Suprapubic skin (tissue), 4 donors: ENCODE measurements around the gene LRBA. TPM values are rescaled to one million over a fixed set of nuclear protein-coding genes. Genes with fewer than 3 reads are reported as not detected.

Source experiments
- DNase-seq, 2 donors: peaks; one replicate each; pipeline ENCODE4 v3.0.0-alpha.2; 2019; ENCODE audit warnings: low spot score in 2 of 2
- H3K27ac ChIP-seq: fragments of 200-600 bp; sonication (generic); one replicate; pipeline ENCODE4 v1.5.1; 2019
- H3K27me3 ChIP-seq: fragments of 200-600 bp; sonication (generic); one replicate; pipeline ENCODE4 v1.5.1; 2019
- H3K36me3 ChIP-seq: fragments of 200-600 bp; sonication (generic); one replicate; pipeline ENCODE4 v1.5.1; 2019
- H3K4me1 ChIP-seq: fragments of 200-600 bp; sonication (generic); one replicate; pipeline ENCODE4 v1.5.1; 2019
- H3K4me3 ChIP-seq: fragments of 200-600 bp; sonication (generic); one replicate; pipeline ENCODE4 v1.5.1; 2019; ENCODE audit warnings: mild to moderate bottlenecking
- H3K9me3 ChIP-seq: fragments of 200-600 bp; sonication (generic); one replicate; pipeline ENCODE4 v1.5.1; 2019
- EP300 ChIP-seq: sonication (generic); formaldehyde crosslinking; IDR thresholded peaks from one replicate; pipeline ENCODE4 v1.6.1; 2017; ENCODE audit warnings: antibody characterized with exemption
- POLR2A ChIP-seq, 2 donors: fragments of 450-650 bp; IDR thresholded peaks; one replicate each; pipeline ENCODE4 v1.6.1; 2017; ENCODE audit warnings: antibody characterized with exemption in 2 of 2, mild to moderate bottlenecking in 2 of 2, moderate library complexity in 2 of 2
- POLR2AphosphoS5 ChIP-seq, 3 donors: sonication (generic); formaldehyde crosslinking; IDR thresholded peaks; one replicate each; pipeline ENCODE4 v1.6.1; 2017; ENCODE audit warnings: antibody characterized with exemption in 3 of 3
- WGBS: methylation state at CpG from one replicate; pipeline ENCODE4 v1.1.5; 2018; 5-methylcytosine and 5-hydroxymethylcytosine counted together
- total RNA-seq, 4 donors: library from RNA; depleted of rRNA; stranded (reverse); fragments of >200 nt; gene quantifications; one replicate each; pipeline ENCODE4 v1.1.0, GENCODE V29; 2016
- TF ChIP-seq, protein P1 (sequence below), 2 donors: fragments of 200-600 bp in 1 of 2; fragments of 450-650 bp in 1 of 2; sonication (generic) in 1 of 2; IDR thresholded peaks; one replicate each; pipeline ENCODE4 v1.5.1; 2016 to 2019; ENCODE audit warnings: antibody characterized with exemption in 2 of 2, mild to moderate bottlenecking in 1 of 2, moderate library complexity in 1 of 2

The LRBA gene
- total RNA-seq, 4 donors from 2014 or later = 64.6 to 128 (median 81.0) TPM

DNA sequence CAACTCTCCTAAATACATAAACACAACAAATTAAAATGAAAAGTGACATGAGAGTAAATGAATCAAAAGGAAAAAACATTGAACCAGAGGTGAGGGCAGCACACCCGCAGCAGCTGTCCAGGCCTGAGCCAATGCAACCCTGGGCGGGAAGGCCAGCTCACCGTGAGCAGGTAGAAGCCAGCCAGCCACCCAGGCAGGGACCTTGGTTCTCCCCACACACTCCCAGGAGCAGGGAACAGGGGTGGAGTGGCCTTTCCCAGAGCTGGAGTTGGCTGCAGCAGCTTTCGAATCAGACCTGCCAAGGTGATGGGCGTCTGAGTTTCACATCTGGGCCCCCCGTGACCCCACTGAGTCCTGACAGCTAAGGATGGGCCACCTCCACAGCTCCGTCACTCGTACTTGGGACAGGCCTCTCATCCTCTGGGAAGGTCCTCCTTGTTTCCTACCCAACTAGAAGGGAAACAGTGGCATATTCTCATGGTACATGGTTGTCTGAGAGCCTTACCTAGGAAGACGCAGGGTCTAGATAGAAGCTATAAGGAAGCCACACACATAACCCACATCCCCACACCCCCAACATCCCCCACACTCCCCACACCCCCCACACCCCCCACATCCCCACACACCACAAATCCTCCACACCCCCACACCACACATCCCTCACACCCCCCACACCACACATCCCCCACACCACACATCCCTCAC, 764.6 kb downstream of the LRBA start:
- H3K9me3 ChIP-seq = no peaks in the 10 kb centered on the region
- TF ChIP-seq, protein P1, sequence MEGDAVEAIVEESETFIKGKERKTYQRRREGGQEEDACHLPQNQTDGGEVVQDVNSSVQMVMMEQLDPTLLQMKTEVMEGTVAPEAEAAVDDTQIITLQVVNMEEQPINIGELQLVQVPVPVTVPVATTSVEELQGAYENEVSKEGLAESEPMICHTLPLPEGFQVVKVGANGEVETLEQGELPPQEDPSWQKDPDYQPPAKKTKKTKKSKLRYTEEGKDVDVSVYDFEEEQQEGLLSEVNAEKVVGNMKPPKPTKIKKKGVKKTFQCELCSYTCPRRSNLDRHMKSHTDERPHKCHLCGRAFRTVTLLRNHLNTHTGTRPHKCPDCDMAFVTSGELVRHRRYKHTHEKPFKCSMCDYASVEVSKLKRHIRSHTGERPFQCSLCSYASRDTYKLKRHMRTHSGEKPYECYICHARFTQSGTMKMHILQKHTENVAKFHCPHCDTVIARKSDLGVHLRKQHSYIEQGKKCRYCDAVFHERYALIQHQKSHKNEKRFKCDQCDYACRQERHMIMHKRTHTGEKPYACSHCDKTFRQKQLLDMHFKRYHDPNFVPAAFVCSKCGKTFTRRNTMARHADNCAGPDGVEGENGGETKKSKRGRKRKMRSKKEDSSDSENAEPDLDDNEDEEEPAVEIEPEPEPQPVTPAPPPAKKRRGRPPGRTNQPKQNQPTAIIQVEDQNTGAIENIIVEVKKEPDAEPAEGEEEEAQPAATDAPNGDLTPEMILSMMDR (IDR thresholded peaks at IDR 0.05) = no peak
- TF ChIP-seq POLR2AphosphoS5 (IDR thresholded peaks at IDR 0.05) (no peak), EP300 (no peak), POLR2A (IDR thresholded peaks at IDR 0.05) (no peak)
- H3K36me3 ChIP-seq = no peaks in the 10 kb centered on the region
- no peak overlapping the region for H3K27ac ChIP-seq
- no peaks in the 10 kb centered on the region for H3K4me1 ChIP-seq
- DNase-seq = no peak
- no peaks in the 10 kb centered on the region for H3K27me3 ChIP-seq
- 92% methylated on average over 9 of the region's 9 CpGs for WGBS
- H3K4me3 ChIP-seq = no peak overlapping the region

DNA sequence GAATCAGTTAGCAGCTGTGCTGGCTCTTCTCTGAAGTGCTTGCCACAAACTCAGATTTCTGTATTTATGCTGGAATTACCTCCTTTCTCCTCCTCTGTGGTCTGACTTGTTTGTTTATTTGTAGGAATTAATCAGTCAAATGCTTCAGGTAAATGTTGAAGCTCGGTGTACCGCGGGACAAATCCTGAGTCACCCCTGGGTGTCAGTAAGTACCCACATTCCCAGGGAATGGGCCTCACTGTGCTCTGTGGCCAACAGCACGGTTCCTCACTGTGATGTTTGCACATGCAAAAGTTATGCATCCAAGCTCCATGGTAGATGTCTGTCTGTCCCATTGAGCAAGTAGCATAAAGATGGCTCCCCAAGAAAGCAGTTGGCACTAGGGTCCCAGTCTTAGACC, 766.9 kb downstream of the LRBA start:
- DNase-seq = no peak
- TF ChIP-seq EP300 = no peak
- TF ChIP-seq, protein P1 (IDR thresholded peaks at IDR 0.05) = no peak
- TF ChIP-seq POLR2AphosphoS5 (IDR thresholded peaks at IDR 0.05) = no peak
- no peak for TF ChIP-seq POLR2A (IDR thresholded peaks at IDR 0.05)
- 100% methylated on average over 4 of the region's 4 CpGs for WGBS
- Histone ChIP-seq H3K27ac (no peak overlapping the region), H3K9me3 (no peaks in the 10 kb centered on the region), H3K4me1 (no peaks in the 10 kb centered on the region), H3K27me3 (no peaks in the 10 kb centered on the region), H3K4me3 (no peak overlapping the region), H3K36me3 (no peaks in the 10 kb centered on the region)

DNA sequence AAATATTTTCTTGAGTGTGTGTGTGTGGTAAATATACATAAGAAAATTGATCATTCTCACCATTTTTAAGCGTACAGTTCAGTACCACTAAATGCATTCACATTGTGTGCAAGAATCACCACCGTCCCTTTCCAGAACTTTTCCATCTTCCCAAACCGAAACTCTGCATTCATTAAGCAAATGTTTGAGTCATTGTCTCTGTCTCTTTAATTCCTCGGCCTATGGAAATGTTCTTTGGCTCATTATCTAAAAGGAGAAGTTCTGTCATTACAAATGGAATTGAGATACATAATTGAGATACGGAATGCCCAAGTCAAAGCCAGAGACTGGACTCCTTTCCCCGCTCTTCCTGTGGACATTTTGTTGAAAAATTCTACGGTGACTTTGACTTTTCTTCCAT, 767.9 kb downstream of the LRBA start:
- Histone ChIP-seq H3K4me1 (no peaks in the 10 kb centered on the region), H3K9me3 (no peaks in the 10 kb centered on the region), H3K27me3 (no peaks in the 10 kb centered on the region), H3K36me3 (no peaks in the 10 kb centered on the region), H3K27ac (no peak overlapping the region), H3K4me3 (no peak overlapping the region)
- 90% methylated on average over 7 of the region's 7 CpGs for WGBS
- TF ChIP-seq EP300 (no peak), POLR2A (IDR thresholded peaks at IDR 0.05) (no peak), POLR2AphosphoS5 (IDR thresholded peaks at IDR 0.05) (no peak)
- TF ChIP-seq, protein P1 (IDR thresholded peaks at IDR 0.05) = no peak
- DNase-seq = no peak

DNA sequence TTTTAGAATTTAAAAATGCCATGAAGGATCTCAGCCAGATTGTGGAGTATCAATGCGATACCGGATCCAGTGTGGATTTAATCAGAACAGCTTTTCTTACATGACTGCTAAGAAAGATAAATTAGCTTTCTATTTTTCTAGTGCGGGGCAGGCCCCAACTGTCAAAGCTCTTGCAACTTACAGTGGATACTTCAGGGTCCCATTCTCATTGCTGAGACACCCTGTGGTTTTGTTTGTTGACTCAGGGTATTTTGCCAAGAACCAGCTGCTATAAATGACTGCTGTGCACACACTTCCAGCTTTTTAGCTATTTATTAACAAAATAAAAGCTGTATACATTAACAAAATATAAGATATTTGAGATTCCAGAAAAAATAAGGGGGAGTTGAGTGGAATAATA, 770.5 kb downstream of the LRBA start:
- H3K36me3 ChIP-seq = no peaks in the 10 kb centered on the region
- WGBS = 83% methylated on average over 3 of the region's 3 CpGs
- TF ChIP-seq POLR2AphosphoS5 (IDR thresholded peaks at IDR 0.05) = no peak

DNA sequence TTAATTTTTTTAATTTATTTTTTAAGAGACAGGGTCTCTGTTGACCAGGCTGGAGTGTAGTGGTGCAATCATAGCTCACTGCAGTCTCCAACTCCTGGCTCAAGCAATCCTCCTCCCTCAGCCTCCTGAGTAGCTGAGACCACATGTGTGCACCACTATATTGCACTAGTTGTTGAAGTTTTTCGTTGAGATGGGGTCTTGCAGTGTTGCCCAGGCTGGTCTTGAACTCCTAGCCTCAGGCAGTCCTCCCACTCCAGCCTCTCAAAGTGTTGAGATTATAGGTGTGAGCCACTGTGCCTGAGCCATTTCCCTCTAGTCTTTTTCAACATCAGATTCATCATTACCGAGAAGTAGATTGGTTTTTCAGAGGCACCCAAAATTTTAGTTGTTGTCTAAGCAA, 771.2 kb downstream of the LRBA start:
- Histone ChIP-seq H3K4me3 (no peak overlapping the region), H3K27ac (no peak overlapping the region), H3K4me1 (no peaks in the 10 kb centered on the region), H3K27me3 (no peaks in the 10 kb centered on the region), H3K9me3 (no peaks in the 10 kb centered on the region), H3K36me3 (no peaks in the 10 kb centered on the region)
- TF ChIP-seq POLR2A (IDR thresholded peaks at IDR 0.05) (no peak), EP300 (no peak), POLR2AphosphoS5 (IDR thresholded peaks at IDR 0.05) (no peak)
- TF ChIP-seq, protein P1 (IDR thresholded peaks at IDR 0.05) = no peak
- DNase-seq = no peak
- 97% methylated on average over 2 of the region's 2 CpGs for WGBS

More for the DNA sequence above, 770.5 kb downstream of the LRBA start:
- H3K27ac ChIP-seq = no peak overlapping the region
- no peaks in the 10 kb centered on the region for H3K4me1 ChIP-seq
- DNase-seq = no peak
- no peaks in the 10 kb centered on the region for H3K27me3 ChIP-seq
- no peak overlapping the region for H3K4me3 ChIP-seq
- H3K9me3 ChIP-seq = no peaks in the 10 kb centered on the region
